Effector memory CD4-positive, alpha-beta T cell (primary cell): ENCODE results near the gene ZCCHC8.
"Not testable (repeated sequence)": the region's sequence is repeated elsewhere in the genome, so short reads cannot be mapped to it uniquely, and the experiment has no call there.

Experiments used
- DNase-seq, 3 donors: peaks; one replicate each; pipeline ENCODE4 v3.0.0-alpha.2; 2020
- H3K27ac ChIP-seq: 2 replicates; pipeline ENCODE4 v1.7.0; 2013; ENCODE audit warnings: mild to moderate bottlenecking, low read length, moderate library complexity; ENCODE audit not compliant: insufficient read depth, poor library complexity, severe bottlenecking
- H3K27me3 ChIP-seq: replicated peaks from 2 replicates; pipeline ENCODE4 v1.7.0; 2013; ENCODE audit warnings: mild to moderate bottlenecking, low read length; ENCODE audit not compliant: insufficient read depth, control insufficient read depth, poor library complexity, severe bottlenecking
- H3K36me3 ChIP-seq: 2 replicates; pipeline ENCODE4 v1.7.0; 2013; ENCODE audit warnings: mild to moderate bottlenecking, low read length, moderate library complexity; ENCODE audit not compliant: control insufficient read depth, insufficient read depth
- H3K4me1 ChIP-seq: 2 replicates; pipeline ENCODE4 v1.7.0; 2013; ENCODE audit warnings: low read length, mild to moderate bottlenecking; ENCODE audit not compliant: control insufficient read depth, insufficient read depth, poor library complexity, severe bottlenecking
- H3K4me3 ChIP-seq: 2 replicates; pipeline ENCODE4 v1.7.0; 2013; ENCODE audit warnings: low read length, low read depth, mild to moderate bottlenecking; ENCODE audit not compliant: insufficient read depth, poor library complexity, severe bottlenecking
- H3K9me3 ChIP-seq: 2 replicates; pipeline ENCODE4 v1.7.0; 2013; ENCODE audit warnings: mild to moderate bottlenecking, low read length, moderate library complexity; ENCODE audit not compliant: control insufficient read depth

The ZCCHC8 gene

DNA sequence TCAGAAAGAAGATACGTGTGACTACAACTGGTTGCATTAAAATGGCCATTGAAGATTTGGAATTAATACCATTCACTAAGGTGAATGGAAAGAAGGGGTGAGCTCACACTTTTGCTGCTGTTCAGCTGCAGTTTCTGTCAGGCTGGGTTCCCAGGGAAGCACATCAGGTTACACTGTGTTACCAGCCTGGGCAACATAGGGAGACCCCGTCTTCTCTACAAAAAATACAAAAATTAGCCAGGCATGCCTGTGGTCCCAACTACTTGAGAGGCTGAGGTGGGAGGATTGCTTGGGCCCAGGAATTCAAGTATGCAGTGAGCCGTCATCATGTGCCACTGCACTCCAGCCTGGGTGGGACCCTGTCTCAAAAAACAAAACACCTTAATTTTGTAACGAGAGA, 12.9 kb upstream of the ZCCHC8 start:
- Histone ChIP-seq H3K4me3 (no peak overlapping the region), H3K27me3 (no peaks in the 10 kb centered on the region), H3K36me3 (peaks cover 90% of the 10 kb centered on the region), H3K27ac (no peak overlapping the region), H3K9me3 (no peaks in the 10 kb centered on the region), H3K4me1 (no peaks in the 10 kb centered on the region)
- no peak for DNase-seq

DNA sequence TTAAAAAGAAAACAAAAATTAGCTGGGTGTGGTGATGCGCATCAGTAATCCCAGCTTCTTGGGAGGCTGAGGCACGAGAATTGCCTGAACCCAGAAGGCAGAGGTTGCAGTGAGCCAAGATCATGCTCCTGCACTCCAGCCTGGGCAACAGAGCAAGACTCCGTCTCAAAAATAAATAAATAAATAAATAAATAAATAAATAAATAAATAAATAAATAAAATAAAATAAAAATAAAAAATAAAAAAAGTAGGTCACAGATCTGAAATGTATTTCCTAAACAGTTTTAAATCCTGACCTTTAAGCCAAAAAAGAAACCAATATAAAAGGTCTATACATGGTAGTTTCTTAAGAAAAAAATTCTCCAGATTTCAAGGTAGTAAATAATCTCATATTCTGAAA, 12.3 kb upstream of the ZCCHC8 start:
- H3K4me3 ChIP-seq, H3K9me3 ChIP-seq, H3K4me1 ChIP-seq, H3K27ac ChIP-seq, H3K27me3 ChIP-seq, DNase-seq: not testable (repeated sequence)
- peaks cover 90% of the 10 kb centered on the region for H3K36me3 ChIP-seq

DNA sequence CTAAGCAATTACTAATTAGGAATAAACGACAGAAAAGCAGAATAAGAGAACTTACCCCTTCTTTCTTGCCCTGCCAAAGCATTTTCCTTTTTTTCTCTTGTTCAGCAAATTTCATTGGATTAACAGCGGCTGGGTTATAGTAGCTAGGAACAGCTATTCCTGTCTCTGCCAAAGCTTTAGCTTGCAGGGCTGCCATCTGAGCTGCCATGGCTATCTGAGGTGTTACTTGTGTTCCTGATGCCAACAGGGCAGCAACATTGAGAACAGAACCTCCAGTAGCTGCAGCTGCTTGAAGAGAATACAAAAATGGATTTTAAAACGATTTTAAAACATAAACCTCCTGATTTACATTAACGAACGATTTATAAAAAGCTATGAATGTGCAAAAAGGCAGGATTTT, 7.4 kb upstream of the ZCCHC8 start:
- no peaks in the 10 kb centered on the region for H3K9me3 ChIP-seq
- H3K27me3 ChIP-seq = no peaks in the 10 kb centered on the region
- no peak for DNase-seq
- H3K4me1 ChIP-seq = no peaks in the 10 kb centered on the region
- H3K4me3 ChIP-seq = no peak overlapping the region
- no peak overlapping the region for H3K27ac ChIP-seq
- H3K36me3 ChIP-seq = peaks cover 86% of the 10 kb centered on the region

DNA sequence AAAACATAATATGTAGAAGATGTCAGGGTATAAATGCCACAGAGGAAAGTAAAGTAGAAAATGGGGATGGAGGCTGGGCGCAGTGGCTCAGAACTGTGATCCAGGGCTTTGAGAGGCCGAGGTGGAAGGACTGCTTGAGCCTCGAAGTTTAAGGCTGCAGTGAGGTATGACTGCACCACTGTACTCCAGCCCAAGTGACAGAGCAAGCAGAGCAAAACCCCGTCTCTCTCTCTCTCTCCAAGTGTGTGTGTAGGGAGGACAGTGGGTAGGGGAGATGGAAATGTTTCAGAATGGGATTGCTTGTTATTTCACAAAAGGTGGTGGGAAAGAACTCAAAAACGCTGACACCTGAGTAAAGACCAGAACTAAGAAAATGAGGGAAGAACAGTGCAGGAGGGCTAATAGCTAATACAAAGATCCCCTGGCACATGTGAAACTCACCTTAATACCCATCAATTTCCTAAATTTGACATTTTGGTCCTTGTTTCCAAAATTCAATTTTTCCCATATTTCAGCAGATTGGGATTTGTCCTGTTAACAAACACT, 5.7 kb upstream of the ZCCHC8 start:
- Histone ChIP-seq H3K27me3 (no peaks in the 10 kb centered on the region), H3K27ac (no peak overlapping the region), H3K36me3 (peaks cover 75% of the 10 kb centered on the region), H3K4me3 (no peak overlapping the region), H3K4me1 (peaks cover 4% of the 10 kb centered on the region), H3K9me3 (no peaks in the 10 kb centered on the region)
- no peak for DNase-seq

DNA sequence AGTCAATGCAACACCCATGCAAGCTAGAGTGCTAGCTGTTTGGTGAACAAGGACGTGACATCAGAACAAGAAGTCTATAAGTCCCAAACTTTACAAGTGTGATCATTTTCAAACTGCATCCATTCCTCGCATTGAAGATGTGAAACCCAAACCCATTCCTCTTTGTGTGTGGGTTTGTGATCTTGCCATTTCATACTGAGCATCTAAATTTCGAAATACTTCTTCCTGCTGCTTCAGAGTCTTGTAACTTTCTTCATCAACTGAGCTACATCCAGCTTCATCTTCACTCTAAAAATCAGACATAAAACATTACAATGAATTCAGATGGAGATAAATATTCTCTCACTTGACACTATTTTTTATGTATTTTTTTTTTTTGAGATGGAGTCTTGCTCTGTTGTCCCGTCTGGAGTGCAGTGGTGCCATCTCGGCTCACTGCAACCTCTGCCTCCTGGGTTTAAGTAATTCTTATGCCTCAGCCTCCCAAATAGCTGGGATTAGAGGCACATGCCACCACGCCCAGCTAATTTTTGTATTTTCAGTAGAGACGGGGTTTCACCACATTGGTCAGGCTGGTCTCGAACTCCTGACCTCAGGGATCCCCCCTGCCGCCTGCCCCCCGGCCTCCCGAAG, 4.8 kb upstream of the ZCCHC8 start:
- Histone ChIP-seq H3K27ac (no peak overlapping the region), H3K4me3 (no peak overlapping the region), H3K9me3 (no peaks in the 10 kb centered on the region), H3K27me3 (no peaks in the 10 kb centered on the region), H3K36me3 (peaks cover 66% of the 10 kb centered on the region), H3K4me1 (peaks cover 7% of the 10 kb centered on the region)
- no peak for DNase-seq

DNA sequence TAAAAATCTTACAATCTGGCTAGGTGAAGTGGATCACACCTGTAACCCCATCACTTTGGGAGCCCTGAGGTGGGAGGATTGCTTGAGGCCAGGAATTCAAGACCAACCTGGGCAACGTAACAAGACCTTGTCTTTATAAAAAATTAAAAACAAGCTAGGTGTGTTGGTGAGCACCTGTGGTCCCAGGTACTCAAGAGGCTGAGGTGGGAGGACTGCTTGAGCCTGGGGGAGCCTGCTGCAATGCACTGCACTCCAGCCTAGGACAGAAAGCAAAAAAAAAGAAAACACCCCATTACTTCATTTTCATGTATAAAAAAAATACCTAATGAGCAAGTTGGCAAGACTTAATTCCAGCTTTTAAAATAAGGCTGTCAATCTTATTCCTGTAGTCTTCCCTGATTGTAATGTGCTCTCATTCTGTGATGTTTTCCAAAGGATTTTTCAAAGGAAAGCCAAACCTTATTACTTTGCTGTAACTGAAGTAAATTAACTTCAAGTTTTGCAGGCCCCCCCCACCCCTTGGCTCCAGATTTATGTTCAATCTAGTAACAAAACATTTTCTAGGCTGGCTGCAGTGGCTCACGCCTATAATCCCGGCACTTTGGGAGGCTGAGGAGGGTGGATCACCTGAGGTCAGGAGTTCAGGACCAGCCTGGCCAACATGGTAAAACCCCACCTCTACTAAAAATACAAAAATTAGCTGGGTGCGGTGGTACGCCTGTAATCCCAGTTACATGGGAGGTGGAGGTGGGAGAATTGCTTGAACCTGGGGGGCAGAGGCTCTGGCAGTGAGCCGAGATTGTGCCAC, 3.3 kb upstream of the ZCCHC8 start:
- Histone ChIP-seq H3K36me3 (peaks cover 52% of the 10 kb centered on the region), H3K9me3 (no peaks in the 10 kb centered on the region), H3K4me1 (peaks cover 7% of the 10 kb centered on the region), H3K27ac (no peak overlapping the region), H3K27me3 (no peaks in the 10 kb centered on the region), H3K4me3 (no peak overlapping the region)
- DNase-seq = no peak

DNA sequence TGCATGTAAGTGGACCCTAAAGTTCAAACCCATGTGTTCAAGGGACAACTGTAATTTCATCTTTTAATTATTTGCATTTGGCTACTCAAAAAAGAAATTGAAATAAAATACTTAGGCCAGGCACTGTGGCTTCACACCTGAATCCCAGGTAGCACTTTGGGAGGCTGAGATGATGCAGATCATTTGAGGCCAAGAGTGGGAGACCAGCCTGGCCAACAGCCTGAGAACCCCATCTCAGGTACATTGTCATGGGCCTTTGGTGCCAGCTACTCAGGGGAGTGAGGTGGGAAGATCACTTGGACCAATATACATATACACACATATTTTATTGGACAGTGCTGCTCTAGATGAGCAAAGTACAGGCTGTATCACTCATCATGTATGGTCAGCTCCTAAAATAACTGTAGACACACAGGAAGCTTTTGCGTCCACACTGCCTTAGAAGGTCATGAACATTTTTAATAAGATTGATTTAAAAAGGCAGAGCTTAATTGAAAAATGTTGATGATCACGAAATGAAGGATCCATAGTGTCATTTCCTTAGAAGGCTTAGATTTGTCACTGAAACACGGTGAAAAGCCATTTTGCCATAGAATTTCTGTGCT, 2.5 kb upstream of the ZCCHC8 start:
- peaks cover 9% of the 10 kb centered on the region for H3K4me1 ChIP-seq
- peaks cover 45% of the 10 kb centered on the region for H3K36me3 ChIP-seq
- no peaks in the 10 kb centered on the region for H3K9me3 ChIP-seq
- no peak overlapping the region for H3K27ac ChIP-seq
- no peaks in the 10 kb centered on the region for H3K27me3 ChIP-seq
- H3K4me3 ChIP-seq = no peak overlapping the region
- no peak for DNase-seq

DNA sequence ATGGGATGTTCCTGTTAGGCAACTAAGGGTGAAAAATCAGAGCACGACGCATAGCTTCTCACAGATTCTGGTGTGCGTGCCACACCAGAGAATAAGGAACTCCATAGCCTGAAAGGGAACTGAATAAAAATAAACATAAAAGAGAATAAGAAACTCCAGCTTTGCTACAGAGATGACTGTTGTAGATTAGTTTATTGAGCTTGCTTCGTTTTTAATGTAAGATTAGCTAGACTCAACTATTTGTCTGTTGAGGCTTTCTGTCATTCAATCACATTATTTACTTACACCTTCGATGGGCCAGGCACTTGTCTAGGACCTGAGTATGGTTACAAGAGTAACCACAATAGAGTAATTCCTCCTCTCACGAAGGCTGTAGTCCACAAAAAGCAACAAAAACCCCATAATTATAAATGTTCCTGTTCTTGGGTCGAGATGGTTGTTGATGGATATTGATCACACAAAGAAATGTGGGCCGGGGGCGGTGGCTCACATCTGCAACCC, 807 bp upstream of the ZCCHC8 start:
- Histone ChIP-seq H3K27ac (peak overlapping the region; percentile 67), H3K27me3 (no peaks in the 10 kb centered on the region), H3K4me3 (peak overlapping the region; percentile 39), H3K9me3 (no peaks in the 10 kb centered on the region), H3K4me1 (peaks cover 14% of the 10 kb centered on the region), H3K36me3 (peaks cover 28% of the 10 kb centered on the region)
- no peak for DNase-seq

DNA sequence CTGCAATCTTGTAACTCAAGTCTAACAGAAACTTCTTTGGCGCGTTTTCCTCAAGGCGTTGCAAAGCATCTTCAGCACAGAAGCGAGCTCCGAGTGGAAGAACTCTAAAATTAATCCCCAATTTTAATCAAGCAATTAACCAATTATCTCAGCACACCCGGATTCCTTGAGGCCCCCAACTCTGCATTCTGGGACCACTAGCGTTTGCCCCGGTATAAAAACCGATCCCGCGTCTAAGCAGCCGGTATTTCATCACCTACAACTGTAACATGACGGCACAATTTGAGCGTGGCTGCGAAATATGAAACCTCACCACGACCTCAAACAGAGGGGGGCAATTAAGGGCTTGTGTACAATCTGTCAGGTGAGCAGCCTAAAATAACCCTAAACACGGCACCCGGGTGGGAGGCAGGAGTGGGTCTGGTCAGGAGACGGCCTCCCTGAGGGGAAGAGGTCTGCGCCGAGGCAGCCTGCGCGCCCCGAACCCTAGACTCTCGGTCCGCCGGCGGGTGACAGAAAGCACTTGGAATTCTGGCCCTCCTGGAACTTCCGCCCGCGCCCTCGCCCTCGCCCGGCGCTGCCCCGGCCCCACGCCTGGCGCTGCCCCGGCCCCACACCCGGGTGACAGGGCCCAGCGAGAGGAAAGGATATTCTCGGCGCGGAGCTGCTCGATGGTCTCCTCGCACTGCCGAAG, 594 bp downstream of the ZCCHC8 start:
- Histone ChIP-seq H3K36me3 (peaks cover 17% of the 10 kb centered on the region), H3K4me3 (peak overlapping the region; percentile 85), H3K4me1 (peaks cover 14% of the 10 kb centered on the region), H3K9me3 (no peaks in the 10 kb centered on the region), H3K27me3 (no peaks in the 10 kb centered on the region), H3K27ac (peak overlapping the region; percentile 94)
- DNase-seq = peak in 2 of 3 donors; percentile 19 to 22
